Tibial nerve (tissue), 4 donors: ENCODE results near the gene ELAC2. TPM values are rescaled to one million over a fixed set of nuclear protein-coding genes. Genes with fewer than 3 reads are reported as not detected.

Experiments used
- DNase-seq, 2 donors: peaks; one replicate each; pipeline ENCODE4 v3.0.0-alpha.2; 2019; ENCODE audit warnings: low spot score in 2 of 2
- H3K27ac ChIP-seq, 4 donors: fragments of 200-600 bp; sonication (generic) in 3 of 4; one replicate each; pipeline ENCODE4 v1.5.1; 2017 to 2019; ENCODE audit warnings: mild to moderate bottlenecking in 1 of 4
- H3K27me3 ChIP-seq, 2 donors: fragments of 200-600 bp; sonication (generic) in 1 of 2; one replicate each; pipeline versions ENCODE4 v1.5.1 to v1.6.0; 2017 to 2019
- H3K36me3 ChIP-seq, 3 donors: fragments of 200-600 bp; sonication (generic); one replicate each; pipeline ENCODE4 v1.5.1; 2018 to 2019
- H3K4me1 ChIP-seq, 4 donors: fragments of 200-600 bp; sonication (generic) in 3 of 4; one replicate each; pipeline ENCODE4 v1.5.1; 2017 to 2019
- H3K4me3 ChIP-seq, 4 donors: fragments of 200-600 bp; sonication (generic) in 3 of 4; one replicate each; pipeline ENCODE4 v1.5.1; 2017 to 2019; ENCODE audit warnings: mild to moderate bottlenecking in 1 of 4, moderate library complexity in 1 of 4
- H3K9me3 ChIP-seq, 4 donors: fragments of 200-600 bp; sonication (generic) in 3 of 4; one replicate each; pipeline ENCODE4 v1.5.1; 2017 to 2019
- EP300 ChIP-seq, 2 donors: sonication (generic); formaldehyde crosslinking; IDR thresholded peaks; one replicate each; pipeline ENCODE4 v1.6.1; 2017; ENCODE audit warnings: antibody characterized with exemption in 2 of 2, mild to moderate bottlenecking in 1 of 2
- POLR2A ChIP-seq, 2 donors: fragments of 450-650 bp; IDR thresholded peaks; one replicate each; pipeline ENCODE4 v1.6.1; 2017; ENCODE audit warnings: antibody characterized with exemption in 2 of 2, mild to moderate bottlenecking in 2 of 2, moderate library complexity in 2 of 2
- WGBS, 2 donors: methylation state at CpG; one replicate each; pipeline ENCODE4 v1.1.5; 2018; 5-methylcytosine and 5-hydroxymethylcytosine counted together
- total RNA-seq, 4 donors: library from RNA; depleted of rRNA; stranded (reverse); fragments of >200 nt; gene quantifications; one replicate each; pipeline ENCODE4 v1.1.0, GENCODE V29; 2016
- TF ChIP-seq, protein P1 (sequence below), 5 experiments: fragments of 200-600 bp in 3 of 5; fragments of 450-650 bp in 2 of 5; sonication (generic) in 3 of 5; IDR thresholded peaks; one replicate each; pipeline ENCODE4 v1.5.1; 2016 to 2019; ENCODE audit warnings: antibody characterized with exemption in 5 of 5, mild to moderate bottlenecking in 3 of 5, moderate library complexity in 2 of 5

ELAC2 gene
- total RNA-seq, 4 donors from 2014 or later: 48.5 to 86.7 (median 67.4) TPM

DNA sequence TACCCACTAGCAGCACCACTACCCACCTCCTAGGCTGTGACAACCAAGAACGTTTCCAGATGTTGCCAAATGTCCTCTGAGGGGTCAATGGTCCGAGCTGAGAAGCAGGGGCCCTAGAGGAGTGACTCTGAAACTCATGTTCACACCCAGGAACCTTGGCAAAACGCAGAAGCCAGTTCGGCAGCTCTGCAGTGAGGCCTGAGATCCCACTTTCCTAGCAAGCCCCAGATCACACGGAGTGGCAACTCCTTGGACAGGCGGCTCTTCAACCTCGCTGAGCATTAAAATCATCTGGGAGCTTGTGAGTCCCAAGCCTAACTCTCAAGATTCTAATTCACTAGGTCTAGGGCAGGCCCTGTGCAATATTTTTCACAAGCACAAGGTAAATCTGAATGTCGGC, 17.3 kb downstream of the ELAC2 start:
- Histone ChIP-seq H3K27ac (no peak overlapping the region), H3K27me3 (no peaks in the 10 kb centered on the region), H3K9me3 (no peaks in the 10 kb centered on the region), H3K36me3 (peaks cover 0 to 99% (median 70%) of the 10 kb centered on the region in 3 donors), H3K4me1 (peaks cover 0 to 7% (median 0%) of the 10 kb centered on the region in 4 donors), H3K4me3 (no peak overlapping the region)
- 80 to 89% methylated on average over 8 of the region's 8 CpGs for WGBS, 2 donors
- TF ChIP-seq POLR2A (IDR thresholded peaks at IDR 0.05): no peak
- TF ChIP-seq, protein P1, sequence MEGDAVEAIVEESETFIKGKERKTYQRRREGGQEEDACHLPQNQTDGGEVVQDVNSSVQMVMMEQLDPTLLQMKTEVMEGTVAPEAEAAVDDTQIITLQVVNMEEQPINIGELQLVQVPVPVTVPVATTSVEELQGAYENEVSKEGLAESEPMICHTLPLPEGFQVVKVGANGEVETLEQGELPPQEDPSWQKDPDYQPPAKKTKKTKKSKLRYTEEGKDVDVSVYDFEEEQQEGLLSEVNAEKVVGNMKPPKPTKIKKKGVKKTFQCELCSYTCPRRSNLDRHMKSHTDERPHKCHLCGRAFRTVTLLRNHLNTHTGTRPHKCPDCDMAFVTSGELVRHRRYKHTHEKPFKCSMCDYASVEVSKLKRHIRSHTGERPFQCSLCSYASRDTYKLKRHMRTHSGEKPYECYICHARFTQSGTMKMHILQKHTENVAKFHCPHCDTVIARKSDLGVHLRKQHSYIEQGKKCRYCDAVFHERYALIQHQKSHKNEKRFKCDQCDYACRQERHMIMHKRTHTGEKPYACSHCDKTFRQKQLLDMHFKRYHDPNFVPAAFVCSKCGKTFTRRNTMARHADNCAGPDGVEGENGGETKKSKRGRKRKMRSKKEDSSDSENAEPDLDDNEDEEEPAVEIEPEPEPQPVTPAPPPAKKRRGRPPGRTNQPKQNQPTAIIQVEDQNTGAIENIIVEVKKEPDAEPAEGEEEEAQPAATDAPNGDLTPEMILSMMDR (IDR thresholded peaks at IDR 0.05): no peak
- no peak for TF ChIP-seq EP300 (IDR thresholded peaks at IDR 0.05)
- no peak for DNase-seq

DNA sequence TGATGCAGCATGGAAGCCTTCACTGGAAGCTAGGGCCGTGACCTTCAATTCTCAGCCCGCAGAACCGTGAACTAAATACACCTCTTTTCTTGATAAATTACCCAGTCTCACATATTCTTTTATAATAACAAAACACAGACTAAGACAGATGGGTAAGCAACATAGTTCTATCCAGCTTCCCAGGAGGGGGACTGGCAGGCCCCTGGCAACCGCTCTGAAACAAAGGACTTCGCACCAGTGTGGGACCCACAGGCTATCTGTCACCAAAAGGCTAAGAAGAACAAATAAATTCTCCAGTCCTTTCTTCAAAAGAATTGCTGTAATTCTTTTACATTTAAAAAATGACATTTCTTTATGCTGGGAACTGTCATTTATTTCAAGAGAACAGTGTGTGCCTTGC, 19.0 kb downstream of the ELAC2 start:
- H3K4me1 ChIP-seq: peaks cover 0 to 7% (median 0%) of the 10 kb centered on the region in 4 donors
- no peak overlapping the region for H3K27ac ChIP-seq
- H3K27me3 ChIP-seq: no peaks in the 10 kb centered on the region
- H3K9me3 ChIP-seq: no peaks in the 10 kb centered on the region
- WGBS, 2 donors: 92% methylated on average over 5 of the region's 5 CpGs
- DNase-seq: no peak
- H3K4me3 ChIP-seq: no peak overlapping the region
- TF ChIP-seq EP300 (IDR thresholded peaks at IDR 0.05) (no peak), POLR2A (IDR thresholded peaks at IDR 0.05) (no peak)
- TF ChIP-seq, protein P1 (IDR thresholded peaks at IDR 0.05): no peak
- H3K36me3 ChIP-seq: peaks cover 0 to 99% (median 66%) of the 10 kb centered on the region in 3 donors

DNA sequence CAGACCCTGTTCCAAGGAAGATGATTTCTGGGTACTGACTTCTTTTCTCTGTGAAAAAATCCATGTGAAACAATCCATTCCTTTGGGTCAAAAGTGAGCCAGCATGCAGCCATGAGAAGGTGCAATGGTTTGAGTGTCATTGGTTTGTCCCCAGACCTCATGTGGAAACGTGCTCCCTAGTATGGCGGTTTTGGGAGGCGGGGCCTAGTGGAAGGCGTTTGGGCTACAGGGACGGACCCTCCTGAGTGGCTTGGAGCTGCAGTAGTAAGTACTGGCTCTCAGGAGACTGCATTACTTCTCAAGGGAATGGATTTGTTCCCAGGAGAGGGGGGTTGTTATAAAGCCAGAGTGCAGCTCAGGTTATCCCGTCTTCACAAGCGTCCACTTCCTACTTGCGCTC, 19.4 kb downstream of the ELAC2 start:
- Histone ChIP-seq H3K4me1 (peaks cover 0 to 7% (median 0%) of the 10 kb centered on the region in 4 donors), H3K27me3 (no peaks in the 10 kb centered on the region), H3K27ac (no peak overlapping the region), H3K36me3 (peaks cover 0 to 99% (median 68%) of the 10 kb centered on the region in 3 donors), H3K9me3 (no peaks in the 10 kb centered on the region), H3K4me3 (no peak overlapping the region)
- no peak for DNase-seq
- TF ChIP-seq EP300 (IDR thresholded peaks at IDR 0.05): no peak
- no peak for TF ChIP-seq POLR2A (IDR thresholded peaks at IDR 0.05)
- TF ChIP-seq, protein P1 (IDR thresholded peaks at IDR 0.05): no peak
- WGBS, 2 donors: 80 to 89% methylated on average over 8 of the region's 8 CpGs

DNA sequence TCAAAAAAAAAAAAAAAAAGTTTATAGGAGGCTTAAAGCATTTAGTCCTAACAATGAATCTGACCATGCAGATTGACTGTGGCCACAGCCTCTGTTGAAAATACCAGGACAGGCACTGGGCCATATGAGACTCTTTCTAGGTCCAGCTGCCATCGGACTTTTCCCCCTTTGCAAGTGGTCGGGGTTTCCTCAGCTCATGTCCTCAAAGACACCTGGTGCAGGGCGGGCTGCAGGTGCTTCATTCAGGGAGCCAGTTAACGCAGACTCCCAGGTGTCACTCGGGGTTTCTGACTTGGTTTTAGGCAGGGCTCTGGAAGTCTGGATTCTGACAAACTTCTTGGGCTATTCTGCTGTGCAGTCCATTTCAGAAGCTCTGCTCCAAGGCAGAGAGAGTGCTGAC, 20.9 kb downstream of the ELAC2 start:
- Histone ChIP-seq H3K27ac (no peak overlapping the region), H3K36me3 (peaks cover 0 to 100% (median 65%) of the 10 kb centered on the region in 3 donors), H3K4me1 (no peaks in the 10 kb centered on the region), H3K9me3 (no peaks in the 10 kb centered on the region), H3K27me3 (no peaks in the 10 kb centered on the region), H3K4me3 (no peak overlapping the region)
- no peak for DNase-seq
- 89 to 93% methylated on average over 5 of the region's 5 CpGs for WGBS, 2 donors
- TF ChIP-seq, protein P1 (IDR thresholded peaks at IDR 0.05): no peak
- no peak for TF ChIP-seq EP300 (IDR thresholded peaks at IDR 0.05)
- TF ChIP-seq POLR2A (IDR thresholded peaks at IDR 0.05): no peak

DNA sequence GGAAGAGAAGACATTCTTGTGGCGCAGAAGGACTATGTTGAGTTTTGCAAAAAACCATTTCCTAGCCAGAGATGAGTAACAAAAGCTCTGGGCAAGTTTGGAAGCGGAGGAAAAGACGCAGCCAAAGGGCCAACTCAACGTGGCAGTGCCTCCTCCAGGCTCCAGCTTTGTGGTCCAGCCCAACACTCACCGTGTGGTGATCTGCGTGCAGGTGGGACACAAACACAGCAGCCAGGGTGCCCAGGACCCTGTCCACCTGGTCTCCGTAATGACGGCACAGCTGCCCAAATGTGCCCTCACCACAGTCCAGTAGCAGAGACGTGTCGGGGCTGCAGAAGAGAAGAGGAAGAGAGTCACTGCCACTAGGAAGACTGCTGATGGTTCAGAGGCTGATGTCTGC, 21.5 kb downstream of the ELAC2 start:
- DNase-seq: no peak
- H3K27ac ChIP-seq: no peak overlapping the region

More for the DNA sequence above, 21.5 kb downstream of the ELAC2 start:
- no peak overlapping the region for H3K4me3 ChIP-seq
- no peaks in the 10 kb centered on the region for H3K9me3 ChIP-seq
- WGBS, 2 donors: 97 to 98% methylated on average over 10 of the region's 10 CpGs
- no peaks in the 10 kb centered on the region for H3K4me1 ChIP-seq
- H3K27me3 ChIP-seq: no peaks in the 10 kb centered on the region
- H3K36me3 ChIP-seq: peaks cover 0 to 100% (median 59%) of the 10 kb centered on the region in 3 donors
- TF ChIP-seq, protein P1 (IDR thresholded peaks at IDR 0.05): no peak
- TF ChIP-seq POLR2A (IDR thresholded peaks at IDR 0.05): no peak
- TF ChIP-seq EP300 (IDR thresholded peaks at IDR 0.05): no peak
